GM18861 (cell line): ENCODE measurements around the gene MMP25.

Source experiments
- ATAC-seq: cut with Tn5 transposase; IDR thresholded peaks from one replicate; pipeline ENCODE4 v1.9.1; 2021; ENCODE audit not compliant: unreplicated experiment

Gene MMP25

GRCh38 chr16:3045758-3046640, at the start of gene MMP25:
TSS of gene MMP25 (plus strand) at chr16:3046561. CDS start at chr16:3046918, 357 bp downstream.
- ATAC-seq, result no peak

- no peak for ATAC-seq
These were observed 46.4 kb upstream of the MMP25 start for GRCh38 chr16:2999929-3000328.

- ATAC-seq, result no peak
These were observed 45.8 kb upstream of the MMP25 start for GRCh38 chr16:3000540-3000939.

- no peak for ATAC-seq
These were observed 45.0 kb upstream of the MMP25 start for GRCh38 chr16:3001316-3001715.

- ATAC-seq, result peak; percentile 94
These were observed 42.6 kb upstream of the MMP25 start for GRCh38 chr16:3003582-3004270.

- ATAC-seq, result peak; percentile 2
These were observed 42.0 kb upstream of the MMP25 start for GRCh38 chr16:3004319-3004718.

- ATAC-seq, result no peak
These were observed 41.5 kb upstream of the MMP25 start for GRCh38 chr16:3004781-3005284.

GRCh38 chr16:3007059-3007956, 39.1 kb upstream of the MMP25 start:
- no peak for ATAC-seq

GRCh38 chr16:3007957-3008689, 38.2 kb upstream of the MMP25 start:
- no peak for ATAC-seq

GRCh38 chr16:3008690-3009037, 37.7 kb upstream of the MMP25 start:
- ATAC-seq, result no peak

- ATAC-seq, result no peak
These were observed 36.6 kb upstream of the MMP25 start for GRCh38 chr16:3009568-3010390.

- no peak for ATAC-seq
These were observed 35.9 kb upstream of the MMP25 start for GRCh38 chr16:3010510-3010909.

GRCh38 chr16:3012246-3012645, 34.1 kb upstream of the MMP25 start:
- no peak for ATAC-seq

GRCh38 chr16:3012828-3013420, 33.4 kb upstream of the MMP25 start, which contains the start of gene CLDN9:
TSS of gene CLDN9 (plus strand) at chr16:3012923. CDS start at chr16:3013363, 440 bp downstream.
- no peak for ATAC-seq

- ATAC-seq, result no peak
These were observed 32.8 kb upstream of the MMP25 start for GRCh38 chr16:3013491-3013951.

- ATAC-seq, result no peak
These were observed 32.2 kb upstream of the MMP25 start for GRCh38 chr16:3013998-3014690.

- no peak for ATAC-seq
These were observed 31.4 kb upstream of the MMP25 start for GRCh38 chr16:3014971-3015370.

- no peak for ATAC-seq
These were observed 30.4 kb upstream of the MMP25 start for GRCh38 chr16:3015865-3016521.
